ENCODE measurements around the gene TOE1.

TOE1 gene

DNA sequence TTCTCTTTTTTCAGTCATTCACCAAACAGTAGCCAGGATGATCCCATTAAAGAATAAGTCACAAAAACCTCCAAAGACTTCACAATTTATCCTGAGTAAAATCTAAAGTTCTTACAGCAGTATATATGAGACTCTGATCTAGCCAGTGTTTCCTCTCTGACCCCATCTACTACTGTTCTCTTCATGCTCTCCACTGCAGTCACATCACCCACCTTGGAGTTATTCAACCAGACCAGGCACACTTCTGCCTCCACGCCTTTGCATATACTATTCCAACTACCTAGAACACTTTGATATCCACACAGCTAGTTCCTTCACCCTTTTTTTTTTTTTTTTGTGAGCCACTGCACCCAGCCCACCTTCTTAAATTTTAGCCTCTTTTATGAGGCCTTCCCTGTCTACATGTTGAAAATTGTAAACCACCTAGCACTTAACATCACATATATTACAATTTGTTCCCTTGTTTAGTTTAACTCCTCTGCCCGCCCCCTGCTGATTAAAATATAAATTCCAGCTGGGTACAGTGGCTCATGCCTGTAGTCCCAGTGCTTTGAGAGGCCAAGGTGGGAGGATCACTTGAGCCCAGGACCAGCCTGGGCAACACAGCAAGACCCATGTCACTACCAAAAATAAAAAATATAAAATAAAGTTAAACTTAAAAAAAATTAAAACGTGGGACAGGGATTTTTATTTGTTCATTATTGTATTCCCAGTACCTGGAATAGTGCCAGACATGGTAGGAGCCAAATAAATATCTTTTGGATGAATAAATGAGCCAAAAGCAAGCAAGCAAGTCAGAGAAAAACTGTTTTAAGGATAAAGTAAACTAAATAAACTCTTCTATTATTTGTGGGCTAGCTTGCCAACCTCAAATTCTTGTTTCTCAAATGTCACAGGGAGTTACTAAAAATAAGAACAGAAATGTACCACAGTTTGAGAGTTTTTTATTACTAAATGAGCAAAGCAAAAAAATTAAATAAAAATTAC lies 35.4 kb downstream of the TOE1 start:
- in situ Hi-C loops (cut with MboI; ENCODE audit: low pct_unique_long_range_greater_than_20kb, low sequenced_read_pairs, unreplicated experiment) = no loop called here
- TF ChIP-seq, protein P1, sequence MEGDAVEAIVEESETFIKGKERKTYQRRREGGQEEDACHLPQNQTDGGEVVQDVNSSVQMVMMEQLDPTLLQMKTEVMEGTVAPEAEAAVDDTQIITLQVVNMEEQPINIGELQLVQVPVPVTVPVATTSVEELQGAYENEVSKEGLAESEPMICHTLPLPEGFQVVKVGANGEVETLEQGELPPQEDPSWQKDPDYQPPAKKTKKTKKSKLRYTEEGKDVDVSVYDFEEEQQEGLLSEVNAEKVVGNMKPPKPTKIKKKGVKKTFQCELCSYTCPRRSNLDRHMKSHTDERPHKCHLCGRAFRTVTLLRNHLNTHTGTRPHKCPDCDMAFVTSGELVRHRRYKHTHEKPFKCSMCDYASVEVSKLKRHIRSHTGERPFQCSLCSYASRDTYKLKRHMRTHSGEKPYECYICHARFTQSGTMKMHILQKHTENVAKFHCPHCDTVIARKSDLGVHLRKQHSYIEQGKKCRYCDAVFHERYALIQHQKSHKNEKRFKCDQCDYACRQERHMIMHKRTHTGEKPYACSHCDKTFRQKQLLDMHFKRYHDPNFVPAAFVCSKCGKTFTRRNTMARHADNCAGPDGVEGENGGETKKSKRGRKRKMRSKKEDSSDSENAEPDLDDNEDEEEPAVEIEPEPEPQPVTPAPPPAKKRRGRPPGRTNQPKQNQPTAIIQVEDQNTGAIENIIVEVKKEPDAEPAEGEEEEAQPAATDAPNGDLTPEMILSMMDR (IDR thresholded peaks at IDR 0.05; ENCODE audit: extremely low read depth, insufficient read depth, missing control alignments) = no peak
- DNase-seq (ENCODE audit: low spot score) = no peak

DNA sequence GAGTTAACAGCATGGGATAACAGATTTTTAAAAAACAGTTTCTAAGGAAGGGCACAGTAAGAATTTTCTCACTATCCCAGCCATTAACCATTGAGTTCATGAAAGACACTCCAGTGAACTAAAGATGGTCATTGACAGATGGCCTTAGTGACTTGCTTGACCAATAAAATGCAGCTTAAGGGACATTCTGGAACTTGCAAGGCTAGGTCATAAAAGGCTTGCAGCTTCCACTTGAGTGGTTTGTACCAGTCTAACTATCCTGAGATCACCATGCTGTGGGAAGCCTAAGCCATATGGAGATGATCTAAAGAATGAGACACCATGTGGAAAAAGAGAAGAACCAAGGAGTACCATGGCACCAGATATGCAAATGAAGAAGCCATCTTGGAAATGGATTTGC lies 38.2 kb downstream of the TOE1 start:
- DNase-seq (ENCODE audit: low spot score) = no peak
- TF ChIP-seq, protein P1 (IDR thresholded peaks at IDR 0.05; ENCODE audit: extremely low read depth, insufficient read depth, missing control alignments) = no peak
- in situ Hi-C loops (cut with MboI; ENCODE audit: low pct_unique_long_range_greater_than_20kb, low sequenced_read_pairs, unreplicated experiment) = no loop called here

DNA sequence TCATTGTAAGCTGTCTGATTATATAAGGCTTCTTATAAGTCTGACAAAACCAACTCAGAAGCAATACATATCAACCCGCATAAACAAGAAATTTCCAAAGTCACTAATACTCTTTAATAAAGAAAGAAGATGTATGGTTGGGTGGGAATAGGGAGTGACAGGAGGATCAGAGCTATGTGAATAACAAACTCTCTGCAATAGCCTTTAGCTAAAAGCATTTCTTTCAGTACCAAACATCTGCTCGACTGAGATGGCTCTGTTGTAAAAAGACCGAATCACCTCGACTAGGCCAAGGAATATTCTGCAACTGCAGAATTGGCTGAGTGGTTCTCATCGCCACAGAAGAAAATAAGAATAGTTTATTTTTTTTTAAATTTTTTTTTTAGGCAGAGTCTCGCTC lies 39.6 kb downstream of the TOE1 start:
- DNase-seq (ENCODE audit: low spot score) = no peak
- in situ Hi-C loops (cut with MboI; ENCODE audit: low pct_unique_long_range_greater_than_20kb, low sequenced_read_pairs, unreplicated experiment) = no loop called here
- TF ChIP-seq, protein P1 (IDR thresholded peaks at IDR 0.05; ENCODE audit: extremely low read depth, insufficient read depth, missing control alignments) = no peak

DNA sequence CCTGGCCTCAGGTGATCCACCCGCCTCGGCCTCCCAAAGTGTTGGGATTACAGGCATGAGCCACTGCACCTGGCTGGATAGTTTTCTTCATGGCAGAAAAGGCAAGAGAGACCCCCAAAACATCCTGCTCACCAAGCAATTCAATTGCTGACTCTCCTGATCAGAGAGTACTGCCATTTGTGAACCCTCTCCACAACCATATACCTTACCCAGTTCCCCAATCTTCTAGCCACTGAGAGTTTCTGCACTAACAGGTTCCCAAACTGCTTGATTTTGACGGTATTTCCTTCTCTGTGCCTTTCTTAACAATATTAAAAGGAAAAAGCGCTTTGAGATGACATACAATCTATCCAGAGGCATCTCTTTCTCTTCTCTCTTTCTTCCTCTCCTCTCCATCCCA lies 40.2 kb downstream of the TOE1 start:
- TF ChIP-seq, protein P1 (IDR thresholded peaks at IDR 0.05; ENCODE audit: extremely low read depth, insufficient read depth, missing control alignments) = no peak
- in situ Hi-C loops (cut with MboI; ENCODE audit: low pct_unique_long_range_greater_than_20kb, low sequenced_read_pairs, unreplicated experiment) = no loop called here
- DNase-seq (ENCODE audit: low spot score) = no peak

DNA sequence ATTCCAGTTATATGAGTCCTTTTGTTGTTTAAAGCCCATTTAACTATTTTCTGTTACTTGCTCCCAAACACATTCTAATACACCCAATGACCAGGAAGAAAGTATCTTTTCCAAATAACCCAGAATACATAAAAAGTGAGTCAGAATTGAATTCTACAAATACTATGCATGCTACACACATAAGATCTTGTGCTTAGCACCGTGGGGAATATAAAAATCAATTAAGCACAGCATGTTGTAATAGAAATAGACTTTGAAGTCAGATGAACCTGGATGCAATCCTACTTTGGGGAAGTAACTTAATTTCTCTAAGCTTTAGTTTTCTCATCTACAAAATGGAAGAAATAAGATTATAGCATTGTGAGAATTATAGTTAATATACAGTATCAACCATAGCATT lies 40.8 kb downstream of the TOE1 start:
- no peak for DNase-seq (ENCODE audit: low spot score)
- TF ChIP-seq, protein P1 (IDR thresholded peaks at IDR 0.05; ENCODE audit: extremely low read depth, insufficient read depth, missing control alignments) = no peak
- in situ Hi-C loops (cut with MboI; ENCODE audit: low pct_unique_long_range_greater_than_20kb, low sequenced_read_pairs, unreplicated experiment) = no loop called here

DNA sequence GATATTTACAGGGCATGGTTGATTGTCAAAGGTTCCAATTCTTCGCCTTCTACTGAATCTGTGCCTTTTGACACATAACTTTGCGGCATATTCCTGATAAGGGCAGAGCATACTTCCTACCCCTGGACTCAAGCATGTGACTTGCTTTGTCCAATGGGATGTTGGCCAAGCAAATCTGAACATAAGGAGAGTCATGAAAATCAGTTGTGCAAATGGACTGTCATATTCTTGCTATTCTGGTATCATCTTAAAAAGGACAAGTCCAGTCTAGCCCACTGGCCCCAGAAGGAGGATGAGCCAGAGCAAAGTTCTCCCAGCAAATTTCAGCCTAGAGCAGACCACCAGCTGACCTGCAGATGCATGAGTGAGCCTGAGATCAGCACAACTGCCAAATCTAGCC lies 41.3 kb downstream of the TOE1 start:
- DNase-seq (ENCODE audit: low spot score) = no peak
- TF ChIP-seq, protein P1 (IDR thresholded peaks at IDR 0.05; ENCODE audit: extremely low read depth, insufficient read depth, missing control alignments) = no peak
- in situ Hi-C loops (cut with MboI; ENCODE audit: low pct_unique_long_range_greater_than_20kb, low sequenced_read_pairs, unreplicated experiment) = no loop called here
